Heart right ventricle (tissue), 16 donors: Measurements from ENCODE around the gene DESI2. TPM values are rescaled to one million over a fixed set of nuclear protein-coding genes. Genes with fewer than 3 reads are reported as not detected.

Source experiments
- ATAC-seq, 8 donors: fragments of 200-7000 bp; cut with Tn5 transposase; one replicate each; pipeline ENCODE4 v1.9.1; 2020; ENCODE audit warnings: mild to moderate bottlenecking in 8 of 8, moderate library complexity in 8 of 8, moderate number of reproducible peaks in 1 of 8
- DNase-seq, 2 donors: peaks; one replicate each; pipeline ENCODE4 v3.0.0-alpha.2; 2020
- H3K27ac ChIP-seq, 10 donors: fragments of 200-600 bp; sonication (generic) in 2 of 10; one replicate each; pipeline versions ENCODE4 v1.5.0 to v1.8.0; 2020 to 2022; ENCODE audit warnings: mild to moderate bottlenecking in 3 of 10
- H3K27me3 ChIP-seq, 7 donors: fragments of 200-600 bp; one replicate each; pipeline ENCODE4 v1.8.0; 2021 to 2022; ENCODE audit warnings: mild to moderate bottlenecking in 2 of 7
- H3K36me3 ChIP-seq, 9 donors: fragments of 200-600 bp; sonication (generic) in 1 of 9; one replicate each; pipeline versions ENCODE4 v1.5.0 to v1.8.0; 2020 to 2022; ENCODE audit warnings: mild to moderate bottlenecking in 2 of 9
- H3K4me1 ChIP-seq, 9 donors: fragments of 200-600 bp; sonication (generic) in 1 of 9; one replicate each; pipeline versions ENCODE4 v1.5.0 to v1.8.0; 2020 to 2022; ENCODE audit warnings: mild to moderate bottlenecking in 4 of 9
- H3K4me3 ChIP-seq, 10 donors: fragments of 200-600 bp; sonication (generic) in 2 of 10; one replicate each; pipeline versions ENCODE4 v1.5.0 to v1.8.0; 2020 to 2022; ENCODE audit warnings: mild to moderate bottlenecking in 7 of 10, moderate library complexity in 2 of 10
- H3K9me3 ChIP-seq, 11 donors: fragments of 200-600 bp in 10 of 11; sonication (generic) in 2 of 11; one replicate each; pipeline versions ENCODE4 v1.5.0 to v1.8.0; 2013 to 2022; ENCODE audit warnings: mild to moderate bottlenecking in 2 of 11, control low read depth in 1 of 11, moderate library complexity in 1 of 11
- CTCF ChIP-seq, 9 donors: fragments of 200-600 bp; sonication (generic) in 2 of 9; IDR thresholded peaks; one replicate each; pipeline versions ENCODE4 v1.5.0 to v1.8.0; 2021 to 2022; ENCODE audit warnings: antibody characterized with exemption in 9 of 9, mild to moderate bottlenecking in 5 of 9, moderate library complexity in 1 of 9
- WGBS, 2 donors: extraction: QIAGEN DNeasy Blood & Tissue Kit; methylation state at CpG; one replicate each; pipeline ENCODE4 v1.1.7; 2013; ENCODE audit warnings: inconsistent platforms in 1 of 2; 5-methylcytosine and 5-hydroxymethylcytosine counted together
- intact Hi-C, 10 donors: fragments of 100-400 bp; cut with DNase I; formaldehyde crosslinking; loops; one replicate each; pipeline versions ENCODE4 v1.11.1 to v1.14.2; 2022
- polyA plus RNA-seq, 2 donors: library from polyadenylated mRNA; stranded (reverse); fragments of 200-250 nt; gene quantifications; one replicate each; pipeline ENCODE4 v1.2.3, GENCODE V29; 2013
- total RNA-seq, 10 donors: library from RNA; stranded (reverse); fragmentation: NEBNext Ultra II Directional in 3 of 10; extraction: Animal tissue kit (Norgen Biotek cat#: 25700) in 3 of 10; gene quantifications; one replicate each; pipeline versions ENCODE4 v1.2.1 to v1.2.4, GENCODE V29; 2021 to 2023
- donor health status: Arrhythmogenic right ventricular cardiomyopathy.
- donor health status: ischemic (EF 13 %, LVEDD 7.1; RV severe dilation, severe dysfunction).
- donor health status: healthy with polysubstance abuse.
- donor health status: DM: no; HTN: yes; CAD: no.
- donor health status: DM: no; HTN: no; CAD: no.
- donor health status: ischemic (EF 25% LVEDD 6.9; RV normal size, moderate dysfunction).
- donor health status: ischemic (EF 25% LVEDD 5.7; RV mildly dilated, moderate dysfunction).
- donor health status: healthy.
- donor health status: DM: yes; HTN: yes; CAD: no.
- donor health status: Ischemic cardiomyopathy.
- donor health status: ischemic (EF 35%, LVEDD 5.7; RV mildly dilated, moderate dysfunction).
- donor health status: nonischemic (EF 11% LVEDD 7.7; RV severe dilation, severe dysfunction).
- donor health status: DM: yes; HTN: yes; CAD: no.
- donor health status: PGD.
- donor health status: ischemic (EF 29% LVEDD 5.4; RV normal size, mild dysfunction).
- donor health status: nonischemic (EF 23%, LVEDD 6.1; RV moderate dilation, normal function).

DESI2 gene
- total and polyA plus RNA-seq, 12 donors, result 11.7 to 24.0 (median 20.5) TPM

DNA sequence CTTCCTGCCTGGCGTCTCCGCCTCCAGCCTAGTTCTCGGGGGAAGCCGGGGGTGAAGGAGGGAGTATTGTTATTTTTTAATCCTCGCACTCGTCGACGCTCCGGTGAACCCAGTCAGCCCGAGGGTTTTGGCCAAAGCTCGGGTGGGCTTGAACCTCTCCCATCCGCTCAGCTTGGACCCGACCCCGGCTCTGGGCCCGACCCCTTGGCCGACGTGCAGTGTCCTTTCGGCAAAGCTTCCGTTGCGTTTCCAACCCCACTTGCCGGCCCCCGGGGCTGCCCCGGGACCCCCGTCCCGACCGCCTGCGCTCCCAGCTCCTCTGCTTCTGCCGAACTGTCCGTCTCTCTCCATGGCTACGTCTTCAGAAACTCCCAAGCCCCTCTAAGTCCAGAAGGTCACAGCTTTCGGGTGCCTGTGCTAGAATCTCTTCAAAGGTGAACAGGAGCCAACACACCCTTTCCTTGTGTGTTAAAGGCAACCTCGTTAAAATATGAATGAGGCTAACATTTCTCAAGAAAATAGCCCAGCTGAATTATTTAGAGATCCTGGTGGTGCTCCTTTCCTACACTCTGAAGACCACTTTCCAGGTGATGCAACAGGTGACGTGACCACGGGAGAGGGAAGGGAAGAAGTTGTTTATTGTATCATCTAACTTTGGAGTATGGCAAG lies 647 bp downstream of the DESI2 start:
- H3K9me3 ChIP-seq, result no peaks in the 10 kb centered on the region
- TF ChIP-seq CTCF (IDR thresholded peaks at IDR 0.05), result no peak
- peak overlapping the region; percentile 85 to 99 (median 96) for H3K27ac ChIP-seq
- intact Hi-C loops, result loop anchor here in 7 of 10 donors (2.0 to 10.0 kb wide), 11 partner anchors 144 to 317 kb away; partner anchors contain the start of genes ADSS2 (in 4 of the 7), CATSPERE (in 1 of the 7), COX20 (in 1 of the 7) and HNRNPU (in 1 of the 7)
- H3K4me3 ChIP-seq, result peak overlapping the region; percentile 71 to 97 (median 85)
- H3K36me3 ChIP-seq, result peaks cover 0 to 16% (median 0%) of the 10 kb centered on the region in 9 donors
- WGBS, 2 donors, result 0 to 1% methylated on average over 34 of the region's 34 CpGs
- no peaks in the 10 kb centered on the region for H3K27me3 ChIP-seq
- peak in 1 of 8 donors; percentile 0 for ATAC-seq
- no peak for DNase-seq
- H3K4me1 ChIP-seq, result peaks cover 12 to 56% (median 47%) of the 10 kb centered on the region in 9 donors

DNA sequence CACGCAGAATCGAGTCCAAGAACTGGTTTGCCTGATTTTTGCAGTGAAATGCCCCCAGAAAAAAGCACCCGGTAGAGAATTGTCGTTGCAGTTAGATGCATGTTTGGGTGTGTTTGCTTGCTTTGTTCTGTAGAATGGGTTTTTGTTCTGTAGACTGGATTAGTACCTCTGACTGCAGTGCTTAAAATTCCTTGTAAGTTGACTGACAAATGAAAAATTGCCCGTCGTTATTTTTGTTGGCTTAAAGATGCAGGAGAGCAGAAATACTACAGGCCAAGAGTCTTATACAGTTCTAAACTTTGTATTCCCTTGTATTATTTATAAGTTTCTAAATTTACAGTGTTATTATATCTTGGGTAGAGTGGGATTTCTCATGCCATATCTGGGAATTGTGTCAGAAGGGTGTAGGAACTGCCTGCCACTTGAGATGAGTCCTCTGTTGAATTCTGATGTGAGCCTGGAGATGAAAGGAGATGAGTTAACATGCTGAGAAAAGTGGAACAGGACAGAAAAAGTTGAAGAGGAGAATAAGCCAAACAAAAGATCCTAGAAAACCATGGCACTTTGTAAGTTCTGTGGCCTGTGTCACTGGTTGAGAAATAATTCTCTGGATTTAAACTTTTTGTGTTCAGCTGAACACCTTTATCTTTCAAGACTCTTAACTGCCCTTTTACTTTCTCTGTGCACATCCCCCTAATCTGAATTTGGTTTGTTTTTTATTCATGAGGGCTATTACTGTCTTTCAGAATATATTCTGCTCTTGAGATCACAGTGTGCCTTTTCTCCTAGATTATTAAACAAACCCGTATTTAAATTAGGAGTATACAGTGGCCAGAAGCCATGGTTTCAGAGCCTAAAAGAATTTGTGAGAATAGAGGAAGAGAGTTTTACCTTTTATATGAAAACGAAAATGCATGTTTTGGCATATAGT lies 1.4 kb downstream of the DESI2 start:
- H3K27me3 ChIP-seq, result no peaks in the 10 kb centered on the region

GRCh38 chr1:244655186-244655585 lies 2.3 kb downstream of the DESI2 start:
- H3K36me3 ChIP-seq, result peaks cover 0 to 27% (median 6%) of the 10 kb centered on the region in 9 donors
- ATAC-seq (no peak), DNase-seq (no peak)
- H3K4me3 ChIP-seq, result peak overlapping the region in 6 of 10 donors; percentile 71 to 97 (median 88)
- no peaks in the 10 kb centered on the region for H3K27me3 ChIP-seq
- TF ChIP-seq CTCF (IDR thresholded peaks at IDR 0.05), result no peak
- 88 to 92% methylated on average over 1 of the region's 1 CpG for WGBS, 2 donors
- no peaks in the 10 kb centered on the region for H3K9me3 ChIP-seq
- H3K4me1 ChIP-seq, result peaks cover 12 to 61% (median 52%) of the 10 kb centered on the region in 9 donors
- peak overlapping the region in 3 of 10 donors; percentile 12 to 97 (median 97) for H3K27ac ChIP-seq
- intact Hi-C loops, result loop anchor here in 4 of 10 donors (10.0 kb wide), 4 partner anchors 180 to 310 kb away; partner anchors contain the start of genes ADSS2 (in 2 of the 4), COX20 (in 1 of the 4) and HNRNPU (in 1 of the 4)

More for the DNA sequence above, 1.4 kb downstream of the DESI2 start:
- DNase-seq (no peak), ATAC-seq (no peak)
- TF ChIP-seq CTCF (IDR thresholded peaks at IDR 0.05), result no peak
- peaks cover 0 to 19% (median 1%) of the 10 kb centered on the region in 9 donors for H3K36me3 ChIP-seq
- H3K4me1 ChIP-seq, result peaks cover 12 to 61% (median 52%) of the 10 kb centered on the region in 9 donors
- intact Hi-C loops, result loop anchor here in 6 of 10 donors (5.0 to 10.0 kb wide), 9 partner anchors 143 to 313 kb away; partner anchors contain the start of genes ADSS2 (in 4 of the 6), CATSPERE (in 1 of the 6), COX20 (in 1 of the 6) and HNRNPU (in 1 of the 6)
- peak overlapping the region in 9 of 10 donors; percentile 92 to 99 (median 96) for H3K27ac ChIP-seq
- H3K9me3 ChIP-seq, result no peaks in the 10 kb centered on the region
- peak overlapping the region; percentile 71 to 97 (median 85) for H3K4me3 ChIP-seq
- 8 to 12% methylated on average over 8 of the region's 8 CpGs for WGBS, 2 donors
